ENCODE measurements around the gene CCL20. TPM values are rescaled to one million over a fixed set of nuclear protein-coding genes. Genes with fewer than 3 reads are reported as not detected.
A peak's percentile ranks its signal among the peaks of the same experiment; 100 is the strongest.

CCL20 gene
- total RNA-seq, 4 donors from 2014 or later, result 1.2 to 7.4 (median 2.5) TPM; not detected in 1

- DNase-seq (ENCODE audit: low spot score in 2 of 2), result peak; percentile 94 to 98
- intact Hi-C loops (cut with DNase I; ENCODE audit: low total_unique reads), result no loop called here
- 25 to 31% methylated on average over 10 of the region's 10 CpGs for WGBS, 2 donors
- no peak overlapping the region for H3K4me3 ChIP-seq (ENCODE audit: low read depth, poor library complexity, severe bottlenecking)
- TF ChIP-seq POLR2A (IDR thresholded peaks at IDR 0.05) (no peak), CTCF (IDR thresholded peaks at IDR 0.05) (no peak)
These were observed 4.4 kb downstream of the CCL20 start for GRCh38 chr2:227817850-227818674.

GRCh38 chr2:227818675-227819397 is 5.2 kb downstream of the CCL20 start:
- 67 to 80% methylated on average over 9 of the region's 9 CpGs for WGBS, 2 donors
- DNase-seq (ENCODE audit: low spot score in 2 of 2), result peak; percentile 77 to 93
- intact Hi-C loops (cut with DNase I; ENCODE audit: low total_unique reads), result no loop called here
- no peak for TF ChIP-seq POLR2A (IDR thresholded peaks at IDR 0.05)
- no peak for TF ChIP-seq CTCF (IDR thresholded peaks at IDR 0.05)
- no peak overlapping the region for H3K4me3 ChIP-seq (ENCODE audit: low read depth, poor library complexity, severe bottlenecking)

DNA sequence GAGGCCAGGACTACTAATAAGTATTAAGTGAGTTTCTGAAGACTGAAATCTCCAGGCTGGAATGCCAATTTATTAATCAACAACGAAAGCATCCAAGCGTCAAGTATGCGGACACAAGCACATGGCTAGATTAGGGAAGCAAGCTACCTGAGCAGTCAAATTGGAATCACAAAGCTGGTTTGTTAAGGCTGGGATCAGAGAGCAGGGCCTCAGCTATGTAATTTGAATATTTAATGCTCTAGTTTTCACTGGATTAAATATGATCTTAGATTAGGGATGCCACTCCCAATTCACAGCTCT is 5.7 kb downstream of the CCL20 start:
- DNase-seq (ENCODE audit: low spot score in 2 of 2), result no peak
- 91 to 99% methylated on average over 3 of the region's 3 CpGs for WGBS, 2 donors
- H3K4me3 ChIP-seq (ENCODE audit: low read depth, poor library complexity, severe bottlenecking), result no peak overlapping the region
- intact Hi-C loops (cut with DNase I; ENCODE audit: low total_unique reads), result no loop called here
- TF ChIP-seq CTCF (IDR thresholded peaks at IDR 0.05), result no peak
- no peak for TF ChIP-seq POLR2A (IDR thresholded peaks at IDR 0.05)

DNA sequence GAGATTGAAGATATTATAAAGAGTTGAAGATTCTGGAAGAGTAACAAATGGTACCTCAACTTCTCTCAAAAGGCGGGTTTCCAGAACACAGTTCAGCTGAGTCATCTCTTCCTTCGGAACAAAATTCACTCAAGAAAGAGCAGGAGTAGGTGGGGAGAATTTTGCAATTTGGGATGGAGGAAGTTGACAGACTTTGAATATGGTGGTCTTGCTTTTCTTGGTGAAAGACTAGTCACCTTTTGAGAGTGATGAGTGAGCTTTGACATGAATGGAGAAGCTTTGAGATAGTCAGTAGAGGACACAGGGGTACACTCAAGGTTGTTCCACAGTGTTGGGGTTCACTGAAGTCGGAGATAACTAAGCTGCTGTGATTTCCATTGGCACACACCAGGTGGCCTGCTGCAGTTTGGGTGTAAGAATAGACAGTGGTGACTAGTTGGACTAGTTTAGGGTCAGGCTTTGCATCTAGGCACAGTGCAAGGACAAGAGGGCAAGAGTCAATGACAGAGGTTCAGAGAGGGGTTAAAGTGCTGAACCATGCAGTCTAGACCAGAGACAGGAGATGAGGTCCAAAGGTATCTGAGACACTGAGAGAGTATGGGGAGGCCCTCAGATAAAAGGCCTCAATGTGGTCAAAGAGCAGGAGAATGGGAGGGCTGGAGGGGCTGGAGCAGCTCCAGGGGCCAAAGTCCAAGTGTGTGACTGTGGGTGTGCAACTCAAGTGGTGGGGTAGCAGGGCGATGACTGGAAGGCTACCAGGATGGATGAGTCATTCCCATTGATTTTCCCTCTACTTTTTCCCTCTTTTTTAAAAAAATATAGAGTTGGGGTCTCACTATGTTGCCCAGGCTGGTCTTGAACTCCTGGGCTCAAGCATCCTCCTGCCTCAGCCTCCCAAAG is 7.7 kb downstream of the CCL20 start:
- DNase-seq (ENCODE audit: low spot score in 2 of 2), result no peak
- H3K4me3 ChIP-seq (ENCODE audit: low read depth, poor library complexity, severe bottlenecking), result no peak overlapping the region
- TF ChIP-seq CTCF (IDR thresholded peaks at IDR 0.05), result peak in 1 of 3 donors; percentile 88
- no peak for TF ChIP-seq POLR2A (IDR thresholded peaks at IDR 0.05)
- WGBS, 2 donors, result 81% methylated on average over 4 of the region's 4 CpGs
- intact Hi-C loops (cut with DNase I; ENCODE audit: low total_unique reads), result no loop called here

GRCh38 chr2:227822416-227823003 is 8.9 kb downstream of the CCL20 start:
- TF ChIP-seq POLR2A (IDR thresholded peaks at IDR 0.05) (no peak), CTCF (IDR thresholded peaks at IDR 0.05) (no peak)
- 73 to 81% methylated on average over 2 of the region's 2 CpGs for WGBS, 2 donors
- intact Hi-C loops (cut with DNase I; ENCODE audit: low total_unique reads), result no loop called here
- no peak overlapping the region for H3K4me3 ChIP-seq (ENCODE audit: low read depth, poor library complexity, severe bottlenecking)
- no peak for DNase-seq (ENCODE audit: low spot score in 2 of 2)

Measured in lower leg skin (tissue), 4 donors.